H9 (cell line): ENCODE measurements around the gene NUDT3. TPM values are rescaled to one million over a fixed set of nuclear protein-coding genes. Genes with fewer than 3 reads are reported as not detected.

Experiments used
- DNase-seq: peaks from one replicate; pipeline ENCODE4 v3.0.0-alpha.2; 2017
- H2AFZ ChIP-seq: one replicate; pipeline ENCODE4 v1.6.1; 2013; ENCODE audit warnings: mild to moderate bottlenecking, low read length, control low read depth, moderate library complexity
- H2AK5ac ChIP-seq: 2 replicates; pipeline ENCODE4 v1.6.1; 2013; ENCODE audit warnings: low read length, control low read depth, mixed read lengths; ENCODE audit not compliant: insufficient read length
- H2BK120ac ChIP-seq: one replicate; pipeline ENCODE4 v1.6.1; 2013; ENCODE audit warnings: low read depth, mild to moderate bottlenecking, low read length, control low read depth, inconsistent platforms; ENCODE audit not compliant: poor library complexity, severe bottlenecking
- H2BK12ac ChIP-seq: 2 replicates; pipeline ENCODE4 v1.6.1; 2013; ENCODE audit warnings: low read length, control low read depth, mixed read lengths, low read depth; ENCODE audit not compliant: insufficient read length
- H2BK15ac ChIP-seq: 2 replicates; pipeline ENCODE4 v1.6.1; 2013; ENCODE audit warnings: low read depth, low read length, control low read depth
- H2BK20ac ChIP-seq: one replicate; pipeline ENCODE4 v1.6.1; 2013; ENCODE audit warnings: low read depth, mild to moderate bottlenecking, low read length, control low read depth, inconsistent platforms; ENCODE audit not compliant: poor library complexity, severe bottlenecking
- H2BK5ac ChIP-seq: 2 replicates; pipeline ENCODE4 v1.6.1; 2013; ENCODE audit warnings: low read length, control low read depth, mixed read lengths; ENCODE audit not compliant: insufficient read length
- H3K14ac ChIP-seq: 2 replicates; pipeline ENCODE4 v1.6.1; 2013; ENCODE audit warnings: low read length, control low read depth; ENCODE audit not compliant: insufficient read depth
- H3K18ac ChIP-seq: 2 replicates; pipeline ENCODE4 v1.6.1; 2013; ENCODE audit warnings: low read depth, mild to moderate bottlenecking, mixed read lengths, low read length, control low read depth; ENCODE audit not compliant: insufficient read length
- H3K23ac ChIP-seq: 2 replicates; pipeline ENCODE4 v1.6.1; 2013; ENCODE audit warnings: low read length, control low read depth, mixed read lengths, low read depth; ENCODE audit not compliant: insufficient read length
- H3K23me2 ChIP-seq: 2 replicates; pipeline ENCODE4 v1.6.1; 2013; ENCODE audit warnings: low read depth, mild to moderate bottlenecking, mixed read lengths, low read length, control low read depth; ENCODE audit not compliant: insufficient read length, poor library complexity, severe bottlenecking
- H3K27ac ChIP-seq: 2 replicates; pipeline ENCODE4 v1.5.1; 2013; ENCODE audit warnings: low read length, control low read depth, mixed read lengths, low read depth; ENCODE audit not compliant: insufficient read length
- H3K27me3 ChIP-seq: 2 replicates; pipeline ENCODE4 v1.6.1; 2013; ENCODE audit warnings: low read length, control low read depth, inconsistent platforms; ENCODE audit not compliant: insufficient read depth
- H3K4ac ChIP-seq: 2 replicates; pipeline ENCODE4 v1.6.1; 2013; ENCODE audit warnings: low read depth, mild to moderate bottlenecking, control low read depth, inconsistent platforms, low read length, moderate library complexity
- H3K4me1 ChIP-seq: 2 replicates; pipeline ENCODE4 v1.6.1; 2013; ENCODE audit warnings: low read length, control low read depth, inconsistent platforms; ENCODE audit not compliant: insufficient read depth
- H3K4me2 ChIP-seq: 2 replicates; pipeline ENCODE4 v1.6.1; 2013; ENCODE audit warnings: low read length, control low read depth, mixed read lengths; ENCODE audit not compliant: insufficient read length, insufficient read depth
- H3K56ac ChIP-seq: 2 replicates; pipeline ENCODE4 v1.6.1; 2013; ENCODE audit warnings: low read depth, mild to moderate bottlenecking, mixed read lengths, low read length, control low read depth; ENCODE audit not compliant: insufficient read length
- H3K79me1 ChIP-seq: 2 replicates; pipeline ENCODE4 v1.6.1; 2013; ENCODE audit warnings: low read depth, mild to moderate bottlenecking, moderate library complexity, low read length, control low read depth, inconsistent platforms; ENCODE audit not compliant: insufficient read depth, poor library complexity, severe bottlenecking
- H3K79me2 ChIP-seq: 2 replicates; pipeline ENCODE4 v1.6.1; 2013; ENCODE audit warnings: low read length, control low read depth, inconsistent platforms; ENCODE audit not compliant: insufficient read depth
- H3K9ac ChIP-seq: 2 replicates; pipeline ENCODE4 v1.6.1; 2013; ENCODE audit warnings: low read length, control low read depth, mixed read lengths; ENCODE audit not compliant: insufficient read length; ENCODE audit errors: extremely low read depth
- H3K9me3 ChIP-seq: one replicate; pipeline ENCODE4 v1.6.1; 2013; ENCODE audit warnings: low read depth, low read length, inconsistent platforms; ENCODE audit not compliant: control insufficient read depth
- H3T11ph ChIP-seq: one replicate; pipeline ENCODE4 v1.6.1; 2013; ENCODE audit warnings: mild to moderate bottlenecking, low read length, control low read depth, inconsistent platforms
- H4K20me1 ChIP-seq: one replicate; pipeline ENCODE4 v1.6.1; 2013; ENCODE audit not compliant: control insufficient read depth, insufficient read length, insufficient read depth
- H4K5ac ChIP-seq: 2 replicates; pipeline ENCODE4 v1.6.1; 2013; ENCODE audit warnings: low read depth, mild to moderate bottlenecking, mixed read lengths, low read length, control low read depth; ENCODE audit not compliant: insufficient read length
- H4K8ac ChIP-seq: replicated peaks from 2 replicates; pipeline ENCODE4 v1.6.1; 2013; ENCODE audit warnings: low read length, control low read depth, mixed read lengths, low read depth; ENCODE audit not compliant: insufficient read length
- H4K91ac ChIP-seq: 2 replicates; pipeline ENCODE4 v1.6.1; 2013; ENCODE audit warnings: low read depth, mild to moderate bottlenecking, moderate library complexity, mixed read lengths, low read length, control low read depth; ENCODE audit not compliant: insufficient read length
- H3K27ac Mint-ChIP-seq, 3 experiments: 2 replicates in 2 of 3; 3 replicates in 1 of 3; pipeline ENCODE4 v1.8.0; 2020 to 2021; ENCODE audit warnings: mixed read lengths in 3 of 3, mild to moderate bottlenecking in 1 of 3, moderate library complexity in 1 of 3
- H3K27me3 Mint-ChIP-seq: 2 replicates; pipeline ENCODE4 v1.8.0; 2021; ENCODE audit warnings: low read depth, mild to moderate bottlenecking, moderate library complexity, mixed read lengths
- H3K36me3 Mint-ChIP-seq, 3 experiments: 2 replicates in 2 of 3; 3 replicates in 1 of 3; pipeline ENCODE4 v1.8.0; 2020 to 2021; ENCODE audit warnings: low read depth in 3 of 3, mixed read lengths in 3 of 3; ENCODE audit not compliant: insufficient read depth in 1 of 3
- H3K4me1 Mint-ChIP-seq, 2 experiments: 2 replicates each; pipeline ENCODE4 v1.8.0; 2020; ENCODE audit warnings: mixed read lengths in 2 of 2
- H3K4me3 Mint-ChIP-seq, 2 experiments: 2 replicates in 1 of 2; 3 replicates in 1 of 2; pipeline ENCODE4 v1.8.0; 2020 to 2021; ENCODE audit warnings: mild to moderate bottlenecking in 2 of 2, mixed read lengths in 2 of 2, moderate library complexity in 1 of 2
- H3K9me3 Mint-ChIP-seq, 2 experiments: 2 replicates in 1 of 2; 3 replicates in 1 of 2; pipeline ENCODE4 v1.8.0; 2020; ENCODE audit warnings: mild to moderate bottlenecking in 2 of 2, mixed read lengths in 2 of 2, moderate library complexity in 1 of 2
- WGBS: extraction: QIAGEN DNeasy Blood & Tissue Kit; methylation state at CpG from one replicate; pipeline ENCODE4 v1.1.7; 2013; ENCODE audit warnings: missing lambda C conversion rate, low lambda C conversion rate, mixed read lengths; ENCODE audit not compliant: insufficient read length; ENCODE audit errors: extremely low coverage; 5-methylcytosine and 5-hydroxymethylcytosine counted together
- total RNA-seq: library from RNA; stranded (reverse); gene quantifications from 2 replicates; pipeline ENCODE4 v1.2.1, GENCODE V29; 2021
- TF ChIP-seq, protein P1 (sequence below): fragments of 200-600 bp; sonication (generic); conservative IDR thresholded peaks from 3 replicates; pipeline ENCODE4 v1.8.0; 2021; ENCODE audit warnings: antibody characterized with exemption, mild to moderate bottlenecking

Gene NUDT3
- total RNA-seq, 1 experiment from 2014 or later = 23.6 TPM

DNA sequence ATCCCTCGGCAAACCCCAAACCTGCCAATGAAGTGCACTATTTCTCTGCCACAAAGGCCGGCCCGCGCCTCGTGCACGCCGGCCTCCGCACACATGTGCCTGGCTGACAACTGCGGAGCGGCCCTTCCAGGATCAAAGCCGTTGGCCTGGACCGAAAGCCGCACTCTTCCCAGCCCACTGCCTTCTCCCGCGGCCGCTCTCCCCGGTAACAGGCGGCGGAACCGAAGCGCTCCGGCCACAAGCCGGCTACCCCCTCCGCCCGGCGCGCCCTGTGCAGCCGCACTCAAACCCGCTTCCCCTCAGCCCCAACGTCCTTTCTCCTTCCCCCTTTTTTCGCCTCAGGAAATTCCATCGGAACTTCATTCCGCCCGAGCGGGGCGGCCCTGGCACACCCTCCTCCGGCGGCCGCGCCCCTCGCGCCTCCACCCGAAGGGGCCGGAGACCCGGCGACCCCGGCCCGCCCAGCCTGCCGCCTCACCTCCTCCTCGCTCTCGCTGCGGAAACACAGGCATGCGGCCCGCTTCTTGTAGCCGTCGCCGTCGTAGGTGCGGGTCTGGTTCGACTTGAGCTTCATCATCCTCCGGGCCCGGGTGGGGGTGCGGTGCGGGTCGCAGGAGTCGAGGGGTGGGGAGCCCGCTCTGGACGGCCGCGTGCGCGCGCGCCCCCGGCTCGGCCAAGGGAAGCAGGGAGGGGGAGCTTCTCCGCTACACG lies 528 bp downstream of the NUDT3 start:
- no peak overlapping the region for H3K56ac ChIP-seq
- H2BK120ac ChIP-seq = no peak overlapping the region
- H2BK15ac ChIP-seq = no peak overlapping the region
- H3K14ac ChIP-seq = peak overlapping the region; percentile 89
- peaks cover 9% of the 10 kb centered on the region for H3K23me2 ChIP-seq
- no CpG with 5 or more reads among the region's 78 CpGs for WGBS
- H3K9ac ChIP-seq = peak overlapping the region; percentile 61
- peaks cover 12 to 14% of the 10 kb centered on the region in 2 experiments for H3K9me3 Mint-ChIP-seq
- no peaks in the 10 kb centered on the region for H4K20me1 ChIP-seq
- H3K79me2 ChIP-seq = peaks cover 18% of the 10 kb centered on the region; the same call in 1 of the 2 replicates
- H4K8ac ChIP-seq = no peak overlapping the region
- no peak overlapping the region for H3K27ac ChIP-seq
- H2BK5ac ChIP-seq = no peak overlapping the region
- H2BK12ac ChIP-seq = no peak overlapping the region
- no peak overlapping the region for H3K4ac ChIP-seq
- no peak overlapping the region for H3K4me3 Mint-ChIP-seq
- no peaks in the 10 kb centered on the region for H3K4me1 ChIP-seq
- peaks cover 4 to 14% (median 5%) of the 10 kb centered on the region in 3 experiments for H3K36me3 Mint-ChIP-seq
- DNase-seq = peak; percentile 62
- no peaks in the 10 kb centered on the region for H3K9me3 ChIP-seq
- peaks cover 17 to 23% of the 10 kb centered on the region in 2 experiments for H3K4me1 Mint-ChIP-seq
- peak overlapping the region; percentile 94 for H3K4me2 ChIP-seq
- no peak overlapping the region for H2AK5ac ChIP-seq
- H3K27me3 ChIP-seq = no peaks in the 10 kb centered on the region
- H4K5ac ChIP-seq = no peak overlapping the region
- no peak overlapping the region for H2BK20ac ChIP-seq
- H3K79me1 ChIP-seq = no peaks in the 10 kb centered on the region
- no peak overlapping the region for H3K23ac ChIP-seq
- H3K27me3 Mint-ChIP-seq = peaks cover 4% of the 10 kb centered on the region; the same call in 1 of the 2 replicates
- TF ChIP-seq, protein P1, sequence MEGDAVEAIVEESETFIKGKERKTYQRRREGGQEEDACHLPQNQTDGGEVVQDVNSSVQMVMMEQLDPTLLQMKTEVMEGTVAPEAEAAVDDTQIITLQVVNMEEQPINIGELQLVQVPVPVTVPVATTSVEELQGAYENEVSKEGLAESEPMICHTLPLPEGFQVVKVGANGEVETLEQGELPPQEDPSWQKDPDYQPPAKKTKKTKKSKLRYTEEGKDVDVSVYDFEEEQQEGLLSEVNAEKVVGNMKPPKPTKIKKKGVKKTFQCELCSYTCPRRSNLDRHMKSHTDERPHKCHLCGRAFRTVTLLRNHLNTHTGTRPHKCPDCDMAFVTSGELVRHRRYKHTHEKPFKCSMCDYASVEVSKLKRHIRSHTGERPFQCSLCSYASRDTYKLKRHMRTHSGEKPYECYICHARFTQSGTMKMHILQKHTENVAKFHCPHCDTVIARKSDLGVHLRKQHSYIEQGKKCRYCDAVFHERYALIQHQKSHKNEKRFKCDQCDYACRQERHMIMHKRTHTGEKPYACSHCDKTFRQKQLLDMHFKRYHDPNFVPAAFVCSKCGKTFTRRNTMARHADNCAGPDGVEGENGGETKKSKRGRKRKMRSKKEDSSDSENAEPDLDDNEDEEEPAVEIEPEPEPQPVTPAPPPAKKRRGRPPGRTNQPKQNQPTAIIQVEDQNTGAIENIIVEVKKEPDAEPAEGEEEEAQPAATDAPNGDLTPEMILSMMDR = no peak
- H2AFZ ChIP-seq = no peak overlapping the region
- peak overlapping the region in 1 of 3 experiments; percentile 74; a peak in 2 of 7 replicates for H3K27ac Mint-ChIP-seq
- no peak overlapping the region for H3T11ph ChIP-seq
- peak overlapping the region; percentile 80 for H3K18ac ChIP-seq
- H4K91ac ChIP-seq = no peak overlapping the region
